ENCODE results near the gene CDK17.

The CDK17 gene

DNA sequence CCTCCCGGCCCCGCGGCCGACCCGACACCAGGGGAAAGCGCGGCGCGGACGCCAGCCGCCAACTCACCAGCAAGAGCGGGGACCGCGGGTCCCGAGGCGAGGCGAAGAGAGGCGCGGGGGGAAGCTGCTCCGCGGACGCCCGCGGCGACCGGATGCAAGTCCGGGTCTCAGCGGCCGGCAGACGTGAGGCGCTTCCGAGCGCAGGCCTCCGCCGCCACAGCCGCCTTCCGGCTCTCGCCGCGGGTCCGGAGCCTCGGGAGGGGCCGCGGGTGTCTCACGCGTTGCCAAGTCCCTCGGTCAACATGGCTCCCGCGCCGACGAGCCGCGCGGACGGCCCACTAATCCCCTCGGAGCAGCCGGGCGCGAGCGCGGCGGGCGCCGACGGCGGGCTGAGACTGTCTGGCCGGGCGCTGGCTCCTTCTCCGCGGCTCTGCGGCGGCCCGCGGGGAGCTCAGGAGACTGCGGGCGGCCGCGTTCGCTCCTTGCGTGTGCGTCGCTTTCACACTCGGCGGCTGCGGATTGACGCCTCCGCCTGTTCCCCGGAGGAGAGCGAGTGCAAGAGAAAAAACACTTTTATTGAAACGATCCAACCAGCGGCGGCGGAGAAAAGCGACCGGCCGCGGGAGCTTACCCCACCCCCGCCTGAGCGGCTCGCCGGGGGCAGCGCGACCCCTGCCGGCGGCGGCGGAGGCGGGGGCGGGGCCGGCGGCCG lies at the start of gene CDK17:
Gene CDK17 (minus strand): TSS at position 521 of the 712 bp plus-strand sequence. CDS start 65,603 bp downstream, outside the sequence.
- H3K9me3 ChIP-seq (ENCODE audit: control insufficient read depth, low read length) = no peaks in the 10 kb centered on the region
- H3K27me3 ChIP-seq (ENCODE audit: control insufficient read depth, insufficient read depth, low read length) = no peaks in the 10 kb centered on the region
- H3K9ac ChIP-seq (ENCODE audit: low read length) = peak within 1 kb of the TSS; percentile 86
- H3K4me1 ChIP-seq (ENCODE audit: control insufficient read depth, insufficient read depth, low read length) = peaks cover 13% of the 10 kb centered on the region
- H3K36me3 ChIP-seq (ENCODE audit: control insufficient read depth, insufficient read depth, low read length) = no peaks in the 10 kb centered on the region
- H3K4me3 ChIP-seq (ENCODE audit: low read length) = peak within 1 kb of the TSS; percentile 43

DNA sequence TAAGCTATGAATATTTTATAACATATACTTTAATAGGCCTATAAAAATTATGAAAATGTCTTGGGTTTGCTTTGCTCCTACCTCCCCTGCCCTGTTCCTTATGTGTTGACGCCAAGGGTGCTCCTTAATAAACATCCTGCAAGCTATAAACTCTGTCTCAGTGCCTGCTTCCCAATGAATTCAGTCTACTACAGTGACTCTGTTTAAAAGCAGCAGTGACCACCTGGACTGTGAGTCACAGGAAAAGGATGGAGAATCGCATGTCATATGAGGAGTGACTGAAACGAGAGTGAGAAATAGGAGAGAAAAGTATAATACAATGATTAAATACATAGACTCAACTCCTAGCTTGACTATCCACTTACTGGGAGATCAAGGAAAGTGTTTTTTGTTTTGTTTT lies 48.1 kb upstream of the CDK17 start:
- Histone ChIP-seq H3K36me3 (ENCODE audit: control insufficient read depth, insufficient read depth, low read length) (no peaks in the 10 kb centered on the region), H3K27me3 (ENCODE audit: control insufficient read depth, insufficient read depth, low read length) (no peaks in the 10 kb centered on the region), H3K4me3 (ENCODE audit: low read length) (no peak overlapping the region), H3K9ac (ENCODE audit: low read length) (no peak overlapping the region), H3K4me1 (ENCODE audit: control insufficient read depth, insufficient read depth, low read length) (no peaks in the 10 kb centered on the region), H3K9me3 (ENCODE audit: control insufficient read depth, low read length) (no peaks in the 10 kb centered on the region)

DNA sequence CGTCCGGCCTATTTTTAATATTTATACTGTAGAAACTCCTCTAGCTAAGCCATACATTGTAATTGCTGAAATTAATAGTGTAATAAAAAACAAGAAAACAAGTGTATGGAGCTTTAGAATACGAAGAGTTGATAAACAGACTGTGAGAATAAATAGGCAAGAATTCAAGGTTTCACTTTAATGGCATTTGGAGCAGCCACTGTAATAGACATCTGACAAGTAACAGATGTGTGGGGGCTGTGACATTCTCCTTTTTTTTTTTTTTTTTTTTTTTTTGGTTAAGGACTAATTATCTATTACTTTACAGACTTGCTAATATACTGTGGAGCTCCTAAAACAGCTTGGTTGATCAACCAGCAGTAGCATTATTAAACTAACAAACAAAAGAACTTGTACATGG lies 47.0 kb upstream of the CDK17 start:
- no peaks in the 10 kb centered on the region for H3K9me3 ChIP-seq (ENCODE audit: control insufficient read depth, low read length)
- no peaks in the 10 kb centered on the region for H3K27me3 ChIP-seq (ENCODE audit: control insufficient read depth, insufficient read depth, low read length)
- no peaks in the 10 kb centered on the region for H3K4me1 ChIP-seq (ENCODE audit: control insufficient read depth, insufficient read depth, low read length)
- H3K36me3 ChIP-seq (ENCODE audit: control insufficient read depth, insufficient read depth, low read length) = no peaks in the 10 kb centered on the region
- H3K4me3 ChIP-seq (ENCODE audit: low read length) = no peak overlapping the region
- H3K9ac ChIP-seq (ENCODE audit: low read length) = no peak overlapping the region

DNA sequence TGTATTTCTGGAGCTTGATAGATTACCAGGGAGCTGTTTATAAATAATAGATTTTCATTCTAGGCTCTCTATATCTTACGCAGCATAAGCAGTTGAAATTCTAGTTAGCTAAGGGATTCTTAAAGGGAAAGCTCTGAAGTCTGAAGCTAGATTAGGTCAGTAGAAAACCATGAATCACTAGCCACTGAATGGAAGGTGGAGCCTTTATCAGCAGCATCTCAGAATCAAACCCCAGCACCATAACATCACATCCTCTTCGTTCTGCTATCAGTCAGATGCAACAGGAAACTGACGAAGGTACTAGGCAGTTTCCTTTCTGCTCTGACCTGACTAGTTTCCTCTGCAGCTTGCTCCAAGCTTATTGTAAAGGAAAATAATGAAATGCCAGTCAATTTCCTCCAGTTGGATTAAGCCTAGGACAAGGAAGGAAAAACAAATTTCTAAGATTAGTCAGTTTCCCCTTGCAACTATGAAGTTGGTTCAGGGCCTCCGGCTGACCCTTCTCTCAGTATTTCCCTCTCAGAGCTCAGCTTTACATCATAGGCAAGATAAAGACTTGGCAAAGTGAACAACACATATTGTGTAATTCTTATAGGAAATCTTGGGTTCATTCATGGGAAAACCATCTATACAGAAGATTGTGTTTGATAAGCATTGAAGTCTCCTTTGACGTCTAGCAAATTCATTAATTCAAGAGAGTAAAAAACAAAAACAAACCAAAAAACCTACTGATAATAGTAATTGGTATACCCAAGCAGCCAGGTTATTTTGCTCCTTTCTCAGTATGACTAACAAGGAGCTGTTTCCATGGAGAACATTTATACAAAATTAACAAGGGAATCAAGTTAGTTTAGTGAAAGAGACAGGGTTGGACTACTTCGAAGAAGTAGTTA lies 45.7 kb upstream of the CDK17 start:
- Histone ChIP-seq H3K4me1 (ENCODE audit: control insufficient read depth, insufficient read depth, low read length) (no peaks in the 10 kb centered on the region), H3K36me3 (ENCODE audit: control insufficient read depth, insufficient read depth, low read length) (no peaks in the 10 kb centered on the region), H3K9me3 (ENCODE audit: control insufficient read depth, low read length) (no peaks in the 10 kb centered on the region), H3K9ac (ENCODE audit: low read length) (peak overlapping the region; percentile 43), H3K27me3 (ENCODE audit: control insufficient read depth, insufficient read depth, low read length) (no peaks in the 10 kb centered on the region), H3K4me3 (ENCODE audit: low read length) (no peak overlapping the region)

DNA sequence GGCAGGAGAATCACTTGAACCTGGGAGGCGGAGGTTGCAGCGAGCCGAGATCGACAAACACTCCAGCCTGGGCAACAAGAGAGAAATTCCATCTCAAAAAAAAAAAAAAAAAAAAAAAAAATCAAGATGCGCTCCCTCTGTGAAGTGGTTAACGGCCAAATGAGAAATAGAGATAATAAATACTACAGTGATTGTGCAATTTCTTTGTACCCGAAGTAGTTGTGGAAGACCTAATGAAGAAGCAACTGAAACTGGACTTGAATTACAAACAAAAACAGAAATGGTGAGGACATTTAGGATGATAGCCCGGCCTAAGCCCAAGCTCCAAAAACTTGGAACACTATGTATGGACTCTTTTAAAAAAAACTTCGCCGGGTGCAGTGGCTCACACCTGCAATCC lies 44.2 kb upstream of the CDK17 start:
- no peaks in the 10 kb centered on the region for H3K27me3 ChIP-seq (ENCODE audit: control insufficient read depth, insufficient read depth, low read length)
- H3K4me1 ChIP-seq (ENCODE audit: control insufficient read depth, insufficient read depth, low read length) = no peaks in the 10 kb centered on the region
- no peak overlapping the region for H3K9ac ChIP-seq (ENCODE audit: low read length)
- H3K4me3 ChIP-seq (ENCODE audit: low read length) = no peak overlapping the region
- H3K36me3 ChIP-seq (ENCODE audit: control insufficient read depth, insufficient read depth, low read length) = no peaks in the 10 kb centered on the region
- H3K9me3 ChIP-seq (ENCODE audit: control insufficient read depth, low read length) = no peaks in the 10 kb centered on the region

DNA sequence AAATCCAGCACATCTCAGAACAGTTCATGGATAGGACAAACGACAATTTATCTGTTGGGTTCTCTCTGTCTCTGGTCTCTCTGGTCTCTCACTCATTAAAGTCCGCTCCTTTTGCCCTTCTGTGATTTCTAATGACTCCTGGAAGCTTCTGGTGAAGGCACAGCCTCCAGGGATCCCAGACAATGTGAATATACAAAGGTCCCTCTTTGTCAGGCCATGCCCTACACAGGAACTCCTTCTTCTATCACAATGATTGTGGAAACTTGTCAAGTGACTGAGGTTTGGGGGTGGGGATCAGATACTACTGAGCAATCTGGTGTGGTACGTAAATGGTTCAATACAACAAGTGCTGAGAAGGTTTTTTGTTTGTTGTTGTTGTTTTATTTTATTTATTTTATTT lies 42.7 kb upstream of the CDK17 start:
- H3K9me3 ChIP-seq (ENCODE audit: control insufficient read depth, low read length) = no peaks in the 10 kb centered on the region
- no peaks in the 10 kb centered on the region for H3K4me1 ChIP-seq (ENCODE audit: control insufficient read depth, insufficient read depth, low read length)
- H3K36me3 ChIP-seq (ENCODE audit: control insufficient read depth, insufficient read depth, low read length) = no peaks in the 10 kb centered on the region
- no peaks in the 10 kb centered on the region for H3K27me3 ChIP-seq (ENCODE audit: control insufficient read depth, insufficient read depth, low read length)
- H3K9ac ChIP-seq (ENCODE audit: low read length) = no peak overlapping the region
- no peak overlapping the region for H3K4me3 ChIP-seq (ENCODE audit: low read length)

DNA sequence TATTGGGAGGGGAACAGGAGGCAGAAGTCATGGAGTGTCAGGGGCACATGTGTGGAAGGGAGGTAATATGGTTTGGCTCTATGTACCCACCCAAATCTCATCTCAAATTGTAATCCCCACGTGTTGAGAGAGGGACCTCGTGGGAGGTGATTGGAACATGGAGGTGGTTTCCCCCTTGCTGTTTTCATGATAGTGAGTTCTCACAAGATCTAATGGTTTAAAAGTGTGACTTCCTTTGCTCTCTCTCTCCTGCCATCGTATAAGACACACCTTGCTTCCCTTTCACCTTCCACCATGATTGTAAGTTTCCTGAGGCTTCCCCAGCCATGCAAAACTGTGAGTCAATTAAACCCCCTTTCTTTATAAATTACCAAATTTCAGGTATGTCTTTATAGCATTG lies 41.6 kb upstream of the CDK17 start:
- H3K4me1 ChIP-seq (ENCODE audit: control insufficient read depth, insufficient read depth, low read length) = no peaks in the 10 kb centered on the region
- no peaks in the 10 kb centered on the region for H3K36me3 ChIP-seq (ENCODE audit: control insufficient read depth, insufficient read depth, low read length)

DNA sequence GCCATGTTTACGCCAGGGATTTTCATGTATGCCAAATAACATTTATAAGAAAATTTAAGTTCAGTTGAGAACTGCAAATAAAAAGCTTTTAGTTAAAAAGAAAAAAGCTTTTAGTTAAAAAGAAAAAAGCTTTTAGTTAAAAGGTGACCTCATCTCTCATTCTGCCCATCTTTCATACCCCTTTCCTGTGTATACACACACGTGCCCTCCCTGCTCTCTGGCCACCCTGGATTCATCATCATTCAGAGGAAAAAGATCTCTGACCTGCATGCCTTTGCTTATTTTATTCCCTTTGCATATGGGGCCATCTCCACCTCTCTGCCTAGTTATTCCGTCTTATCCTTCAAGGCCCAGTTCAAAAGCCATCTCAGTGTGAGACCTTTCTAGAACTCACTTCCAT lies 38.1 kb upstream of the CDK17 start:
- Histone ChIP-seq H3K27me3 (ENCODE audit: control insufficient read depth, insufficient read depth, low read length) (no peaks in the 10 kb centered on the region), H3K4me3 (ENCODE audit: low read length) (no peak overlapping the region), H3K36me3 (ENCODE audit: control insufficient read depth, insufficient read depth, low read length) (no peaks in the 10 kb centered on the region), H3K9me3 (ENCODE audit: control insufficient read depth, low read length) (no peaks in the 10 kb centered on the region), H3K9ac (ENCODE audit: low read length) (no peak overlapping the region), H3K4me1 (ENCODE audit: control insufficient read depth, insufficient read depth, low read length) (no peaks in the 10 kb centered on the region)

More for the DNA sequence above, 41.6 kb upstream of the CDK17 start:
- Histone ChIP-seq H3K4me3 (ENCODE audit: low read length) (no peak overlapping the region), H3K9ac (ENCODE audit: low read length) (no peak overlapping the region), H3K9me3 (ENCODE audit: control insufficient read depth, low read length) (no peaks in the 10 kb centered on the region), H3K27me3 (ENCODE audit: control insufficient read depth, insufficient read depth, low read length) (no peaks in the 10 kb centered on the region)

DNA sequence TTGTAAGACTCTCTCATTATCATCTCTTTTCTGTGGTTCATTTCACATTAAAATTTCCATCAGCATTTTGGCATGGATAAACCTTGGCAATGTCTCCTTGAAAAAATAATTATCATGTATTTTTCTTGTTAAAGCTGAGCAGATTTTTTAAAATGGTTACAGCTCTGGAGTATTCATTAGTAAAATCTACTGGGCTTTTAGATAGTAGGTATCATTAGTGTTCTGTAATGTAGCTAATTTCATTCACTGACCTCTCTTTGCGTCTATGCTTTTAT lies 36.9 kb upstream of the CDK17 start:
- H3K4me3 ChIP-seq (ENCODE audit: low read length) = no peak overlapping the region
- H3K9me3 ChIP-seq (ENCODE audit: control insufficient read depth, low read length) = no peaks in the 10 kb centered on the region
- H3K27me3 ChIP-seq (ENCODE audit: control insufficient read depth, insufficient read depth, low read length) = no peaks in the 10 kb centered on the region
- H3K9ac ChIP-seq (ENCODE audit: low read length) = no peak overlapping the region
- H3K36me3 ChIP-seq (ENCODE audit: control insufficient read depth, insufficient read depth, low read length) = no peaks in the 10 kb centered on the region
- no peaks in the 10 kb centered on the region for H3K4me1 ChIP-seq (ENCODE audit: control insufficient read depth, insufficient read depth, low read length)

DNA sequence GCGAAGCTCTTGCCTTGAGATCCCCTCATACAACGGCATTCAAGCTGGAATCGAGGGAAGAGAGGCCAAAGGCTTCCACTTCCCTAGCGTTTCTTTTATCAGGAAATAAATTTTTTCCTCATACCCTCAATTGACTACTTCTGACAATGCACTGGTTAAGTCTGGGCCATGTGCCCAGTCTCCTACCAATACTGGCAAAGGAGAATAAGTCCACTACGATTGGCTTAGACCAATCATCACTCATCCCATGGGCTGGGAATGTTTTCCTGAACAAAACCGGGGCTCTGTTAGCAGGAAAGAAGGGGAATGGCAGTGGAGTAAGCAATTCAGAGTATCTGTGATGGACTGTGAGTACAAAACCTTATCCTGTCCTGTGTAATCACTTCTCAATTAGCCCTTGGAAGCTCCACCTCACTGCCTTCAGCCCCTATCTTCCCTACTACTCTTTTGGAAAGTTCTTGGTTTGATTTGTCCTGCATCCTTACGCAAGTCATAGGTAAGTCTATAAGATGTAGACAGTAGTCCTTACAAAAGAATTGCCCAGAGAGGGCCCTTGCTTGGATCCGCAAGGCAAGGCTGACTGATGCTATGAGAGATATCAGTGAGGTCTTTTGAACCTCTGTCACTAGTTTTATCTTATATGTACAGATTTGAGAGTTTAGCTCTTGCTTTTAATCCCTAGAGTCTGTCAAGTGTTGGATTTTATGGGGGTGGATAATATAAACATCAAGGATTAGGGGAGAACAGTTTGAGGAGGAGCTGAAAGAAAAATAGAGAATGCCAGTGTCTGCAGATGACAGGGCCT lies 36.3 kb upstream of the CDK17 start:
- Histone ChIP-seq H3K4me1 (ENCODE audit: control insufficient read depth, insufficient read depth, low read length) (no peaks in the 10 kb centered on the region), H3K27me3 (ENCODE audit: control insufficient read depth, insufficient read depth, low read length) (no peaks in the 10 kb centered on the region), H3K36me3 (ENCODE audit: control insufficient read depth, insufficient read depth, low read length) (no peaks in the 10 kb centered on the region), H3K9me3 (ENCODE audit: control insufficient read depth, low read length) (no peaks in the 10 kb centered on the region), H3K4me3 (ENCODE audit: low read length) (no peak overlapping the region), H3K9ac (ENCODE audit: low read length) (no peak overlapping the region)

DNA sequence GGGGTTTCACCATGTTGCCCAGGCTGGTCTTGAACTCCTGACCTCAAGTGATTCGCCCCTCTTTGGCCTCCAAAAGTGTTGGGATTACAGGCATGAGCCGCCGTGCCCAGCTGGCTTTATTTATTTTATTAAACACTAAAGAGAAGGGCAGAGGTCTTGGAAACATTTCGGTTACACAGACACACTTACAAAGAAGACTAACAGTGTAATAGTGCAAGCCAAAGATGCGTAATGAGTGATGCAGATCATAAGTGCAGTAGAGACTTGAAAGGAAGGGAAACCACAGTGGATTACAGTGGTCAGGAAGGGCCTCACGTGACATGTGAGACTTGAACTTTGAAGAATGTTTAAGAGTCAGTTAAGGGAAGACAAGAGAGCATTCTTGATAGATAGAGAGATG lies 33.9 kb upstream of the CDK17 start:
- Histone ChIP-seq H3K9ac (ENCODE audit: low read length) (no peak overlapping the region), H3K36me3 (ENCODE audit: control insufficient read depth, insufficient read depth, low read length) (no peaks in the 10 kb centered on the region), H3K9me3 (ENCODE audit: control insufficient read depth, low read length) (no peaks in the 10 kb centered on the region), H3K27me3 (ENCODE audit: control insufficient read depth, insufficient read depth, low read length) (no peaks in the 10 kb centered on the region), H3K4me1 (ENCODE audit: control insufficient read depth, insufficient read depth, low read length) (no peaks in the 10 kb centered on the region), H3K4me3 (ENCODE audit: low read length) (no peak overlapping the region)
